ENCODE measurements around the gene CSNK1E.

The CSNK1E gene

DNA sequence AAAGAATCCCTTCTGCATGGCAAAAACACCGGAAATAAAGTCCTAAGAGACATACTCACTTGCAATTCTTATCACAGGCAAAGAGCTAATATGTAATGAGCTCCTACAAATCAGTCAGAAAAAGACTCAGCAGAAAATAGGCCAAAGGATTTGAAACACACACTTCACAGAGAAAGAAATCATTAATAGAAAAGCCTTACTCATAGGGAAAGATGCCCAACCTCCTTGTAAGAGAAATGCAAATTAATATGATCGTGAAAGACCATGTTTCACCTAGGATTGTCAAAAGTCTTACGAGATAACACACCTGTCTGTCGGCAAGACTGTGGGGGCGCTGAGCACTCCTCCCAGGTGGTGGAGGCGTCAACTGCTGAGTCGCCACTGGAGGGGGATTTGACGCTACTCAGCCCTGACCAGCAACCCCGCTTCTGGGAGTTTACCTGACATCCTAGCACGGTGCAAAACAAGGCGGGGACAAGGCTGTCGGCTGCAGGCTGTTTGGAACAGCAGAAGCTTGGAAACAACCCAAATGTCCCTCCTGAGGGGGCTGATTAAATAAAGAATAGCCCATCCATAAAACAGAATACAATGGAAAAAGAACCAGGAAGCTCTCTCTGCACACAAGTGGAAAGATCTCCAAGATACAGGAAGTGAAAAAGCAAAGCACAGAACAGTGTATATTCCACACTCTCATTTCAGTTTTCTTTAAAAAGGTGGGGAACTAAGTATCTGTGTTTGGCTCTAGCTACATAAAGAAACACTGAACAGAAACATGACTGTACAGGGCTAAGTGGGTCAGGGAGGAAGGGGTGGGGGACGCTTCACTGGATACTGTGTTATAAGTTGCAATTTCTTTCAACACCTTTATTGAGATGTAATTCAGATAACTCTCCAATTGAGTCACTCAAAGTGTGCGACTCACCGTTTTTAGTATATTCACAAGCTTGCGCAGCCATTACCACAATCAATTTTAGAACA is 11.5 kb downstream of the CSNK1E start:
- in situ Hi-C loops (cut with MboI; ENCODE audit: low pct_unique_long_range_greater_than_20kb, low sequenced_read_pairs, unreplicated experiment): no loop called here
- DNase-seq (ENCODE audit: low spot score): peak; percentile 80
- TF ChIP-seq, protein P1, sequence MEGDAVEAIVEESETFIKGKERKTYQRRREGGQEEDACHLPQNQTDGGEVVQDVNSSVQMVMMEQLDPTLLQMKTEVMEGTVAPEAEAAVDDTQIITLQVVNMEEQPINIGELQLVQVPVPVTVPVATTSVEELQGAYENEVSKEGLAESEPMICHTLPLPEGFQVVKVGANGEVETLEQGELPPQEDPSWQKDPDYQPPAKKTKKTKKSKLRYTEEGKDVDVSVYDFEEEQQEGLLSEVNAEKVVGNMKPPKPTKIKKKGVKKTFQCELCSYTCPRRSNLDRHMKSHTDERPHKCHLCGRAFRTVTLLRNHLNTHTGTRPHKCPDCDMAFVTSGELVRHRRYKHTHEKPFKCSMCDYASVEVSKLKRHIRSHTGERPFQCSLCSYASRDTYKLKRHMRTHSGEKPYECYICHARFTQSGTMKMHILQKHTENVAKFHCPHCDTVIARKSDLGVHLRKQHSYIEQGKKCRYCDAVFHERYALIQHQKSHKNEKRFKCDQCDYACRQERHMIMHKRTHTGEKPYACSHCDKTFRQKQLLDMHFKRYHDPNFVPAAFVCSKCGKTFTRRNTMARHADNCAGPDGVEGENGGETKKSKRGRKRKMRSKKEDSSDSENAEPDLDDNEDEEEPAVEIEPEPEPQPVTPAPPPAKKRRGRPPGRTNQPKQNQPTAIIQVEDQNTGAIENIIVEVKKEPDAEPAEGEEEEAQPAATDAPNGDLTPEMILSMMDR (IDR thresholded peaks at IDR 0.05; ENCODE audit: extremely low read depth, insufficient read depth, missing control alignments): peak; percentile 16

DNA sequence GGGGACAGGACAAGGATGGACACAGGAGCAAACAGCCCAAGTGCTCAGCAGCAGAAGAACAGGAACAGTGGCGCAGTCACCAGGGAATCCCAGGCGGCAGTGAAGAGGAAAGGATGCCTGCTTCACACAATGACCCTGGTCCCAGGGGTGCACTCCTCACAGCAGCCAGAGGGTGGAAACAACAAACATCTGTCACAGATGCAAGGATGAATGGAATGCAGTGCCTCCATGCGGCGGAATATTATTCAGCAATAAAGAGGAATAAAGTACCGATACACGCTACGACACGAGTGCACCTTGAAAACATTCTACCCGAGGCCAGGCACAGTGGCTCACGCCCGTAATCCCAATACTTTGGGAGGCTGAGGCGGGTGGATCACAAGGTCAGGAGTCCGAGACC is 12.7 kb downstream of the CSNK1E start:
- DNase-seq (ENCODE audit: low spot score): no peak
- TF ChIP-seq, protein P1 (IDR thresholded peaks at IDR 0.05; ENCODE audit: extremely low read depth, insufficient read depth, missing control alignments): no peak
- in situ Hi-C loops (cut with MboI; ENCODE audit: low pct_unique_long_range_greater_than_20kb, low sequenced_read_pairs, unreplicated experiment): no loop called here

DNA sequence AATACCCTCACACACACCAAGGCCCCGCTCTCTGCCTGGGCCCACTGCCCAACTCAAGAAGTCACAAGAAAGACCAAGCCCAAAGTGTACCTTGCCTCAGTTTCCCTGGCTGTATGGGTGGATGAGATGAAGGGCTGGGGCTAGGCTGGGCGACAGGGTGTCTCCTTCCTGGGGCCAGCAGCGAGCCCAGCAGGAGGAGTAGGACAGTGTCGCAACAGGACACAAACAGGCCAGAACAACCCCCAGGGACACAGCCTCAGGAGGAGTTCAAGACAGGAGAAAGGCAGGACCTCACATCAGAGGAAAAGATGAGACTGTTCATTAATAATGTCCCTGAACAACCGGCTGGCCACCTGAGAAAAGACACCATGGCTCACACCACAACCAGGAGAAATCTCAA is 13.3 kb downstream of the CSNK1E start:
- TF ChIP-seq, protein P1 (IDR thresholded peaks at IDR 0.05; ENCODE audit: extremely low read depth, insufficient read depth, missing control alignments): no peak
- in situ Hi-C loops (cut with MboI; ENCODE audit: low pct_unique_long_range_greater_than_20kb, low sequenced_read_pairs, unreplicated experiment): no loop called here
- no peak for DNase-seq (ENCODE audit: low spot score)

DNA sequence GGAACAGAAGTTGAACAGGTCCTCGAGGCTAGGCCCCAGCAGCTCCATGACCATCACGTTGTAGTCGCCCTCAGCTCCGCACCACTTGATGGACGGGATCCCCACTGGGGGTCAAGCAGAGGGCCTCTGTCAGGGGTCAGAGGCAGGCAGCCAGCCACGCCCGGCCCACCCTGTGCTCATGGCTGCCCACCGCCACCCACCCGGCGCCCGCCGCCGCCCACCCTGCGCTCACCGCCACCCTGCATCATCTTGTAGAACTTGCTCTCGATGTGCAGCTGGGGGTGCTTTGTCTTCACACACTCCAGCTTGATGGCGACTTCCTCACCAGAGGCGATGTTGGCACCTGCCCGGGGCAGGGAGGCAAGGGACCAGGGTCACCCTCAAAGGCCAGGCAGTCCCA is 14.3 kb downstream of the CSNK1E start:
- no peak for DNase-seq (ENCODE audit: low spot score)
- TF ChIP-seq, protein P1 (IDR thresholded peaks at IDR 0.05; ENCODE audit: extremely low read depth, insufficient read depth, missing control alignments): no peak
- in situ Hi-C loops (cut with MboI; ENCODE audit: low pct_unique_long_range_greater_than_20kb, low sequenced_read_pairs, unreplicated experiment): no loop called here

DNA sequence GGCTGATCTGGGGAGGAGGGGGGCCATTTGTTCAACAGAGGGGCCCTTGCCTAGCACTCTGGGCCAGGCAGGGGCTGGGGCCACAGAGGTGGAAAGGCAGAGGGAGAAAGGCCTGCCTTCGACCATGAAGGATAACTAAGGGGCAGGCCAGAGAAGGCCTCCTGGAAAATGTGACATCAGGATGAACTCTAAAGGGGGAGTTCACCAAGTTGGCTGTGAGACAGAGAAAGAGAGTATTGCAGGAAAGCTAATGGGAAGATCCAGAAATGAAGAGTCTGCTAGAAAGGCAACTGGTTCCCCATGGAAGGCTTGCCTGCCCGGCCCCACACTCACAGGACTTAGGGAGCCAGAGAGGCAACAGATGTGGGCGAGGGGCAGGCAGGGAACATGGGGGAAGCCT is 16.3 kb downstream of the CSNK1E start:
- TF ChIP-seq, protein P1 (IDR thresholded peaks at IDR 0.05; ENCODE audit: extremely low read depth, insufficient read depth, missing control alignments): no peak
- in situ Hi-C loops (cut with MboI; ENCODE audit: low pct_unique_long_range_greater_than_20kb, low sequenced_read_pairs, unreplicated experiment): no loop called here
- no peak for DNase-seq (ENCODE audit: low spot score)

DNA sequence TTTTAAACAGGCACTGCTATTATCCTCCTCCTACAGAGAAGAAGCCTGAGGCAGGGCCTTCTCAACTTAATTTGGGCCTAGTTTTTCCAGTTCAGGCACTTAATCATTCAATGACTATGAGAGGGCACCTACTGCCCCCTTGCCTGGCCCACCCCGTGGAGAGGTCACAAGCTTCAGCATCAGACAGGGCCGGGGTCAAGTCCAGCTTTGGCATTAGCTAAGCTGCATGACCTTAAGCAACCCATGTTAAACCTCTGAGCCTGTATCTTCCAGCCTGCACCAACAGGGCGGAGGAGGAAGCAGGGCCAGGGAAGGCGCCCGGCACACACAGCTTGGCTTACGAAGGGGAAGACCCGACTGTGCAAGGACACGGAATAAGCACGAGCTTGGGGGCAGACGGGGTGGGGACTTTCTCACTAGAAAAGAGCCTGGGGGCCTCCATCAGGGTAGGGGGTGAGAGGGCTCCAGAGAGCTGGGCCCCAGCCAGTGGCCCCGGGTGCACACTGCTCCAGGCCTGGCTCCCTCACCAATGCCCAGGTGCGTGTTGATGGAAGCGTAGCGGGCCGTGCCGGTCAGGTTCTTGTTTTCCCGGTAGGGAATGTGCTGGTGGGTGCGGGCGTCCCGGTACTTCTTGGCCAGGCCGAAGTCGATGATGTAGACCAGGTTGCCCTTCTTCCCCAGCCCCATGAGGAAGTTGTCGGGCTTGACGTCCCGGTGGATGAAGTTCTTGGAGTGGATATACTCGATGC is 16.9 kb downstream of the CSNK1E start:
- DNase-seq (ENCODE audit: low spot score): no peak
- in situ Hi-C loops (cut with MboI; ENCODE audit: low pct_unique_long_range_greater_than_20kb, low sequenced_read_pairs, unreplicated experiment): no loop called here
- TF ChIP-seq, protein P1 (IDR thresholded peaks at IDR 0.05; ENCODE audit: extremely low read depth, insufficient read depth, missing control alignments): no peak
